Panc1 (cell line): ENCODE data around the gene RELB. TPM values are rescaled to one million over a fixed set of nuclear protein-coding genes. Genes with fewer than 3 reads are reported as not detected.
A peak's percentile ranks its signal among the peaks of the same experiment; 100 is the strongest.

Experiments
- ATAC-seq: fragments of 200-7000 bp; cut with Tn5 transposase; 2 replicates; pipeline ENCODE4 v1.9.1; 2020; ENCODE audit warnings: mild to moderate bottlenecking, moderate library complexity
- Bru-seq: library from RNA; stranded (reverse); fragments of 400-500 nt; gene quantifications from one replicate; lab custom pipeline; 2021; lab: Mats Ljungman, UMichigan
- BruChase-seq, 2 experiments: library from RNA; stranded (reverse); fragments of 400-500 nt; gene quantifications; one replicate each; lab custom pipeline; 2021; lab: Mats Ljungman, UMichigan
- BruUV-seq: library from RNA; stranded (reverse); fragments of 400-500 nt; replicated peaks from 2 replicates; lab custom pipeline; 2021; lab: Mats Ljungman, UMichigan
- CTCF ChIA-PET: fragments of 300-600 bp; sonication (Branson Sonifier 250); formaldehyde crosslinking; loops from one replicate; lab custom pipeline; 2022; ENCODE audit warnings: antibody characterized with exemption; lab: Charles Lee
- POLR2A ChIA-PET: fragments of 300-600 bp; sonication (Branson Sonifier 250); formaldehyde crosslinking; loops from one replicate; lab custom pipeline; 2022; ENCODE audit warnings: antibody characterized with exemption; lab: Charles Lee
- DNase-seq: peaks from one replicate; pipeline ENCODE4 v3.0.0-alpha.2; 2010; ENCODE audit warnings: low read depth, low spot score
- H3K27ac ChIP-seq: 2 replicates; pipeline ENCODE4 v1.5.1; 2011; ENCODE audit warnings: mild to moderate bottlenecking, low read length, inconsistent platforms
- H3K27me3 ChIP-seq: fragments of 200-500 bp; sonication (Bioruptor generic); 2 replicates; pipeline ENCODE4 v1.6.0; 2014; ENCODE audit warnings: low read length, inconsistent platforms; ENCODE audit not compliant: control insufficient read depth, insufficient read depth
- H3K36me3 ChIP-seq: fragments of 200-500 bp; sonication (Bioruptor generic); 2 replicates; pipeline ENCODE4 v1.5.1; 2014; ENCODE audit warnings: inconsistent platforms, mild to moderate bottlenecking, low read length, moderate library complexity; ENCODE audit not compliant: control insufficient read depth, insufficient read depth
- H3K4me1 ChIP-seq: 2 replicates; pipeline ENCODE4 v1.5.1; 2011; ENCODE audit warnings: inconsistent platforms, mild to moderate bottlenecking, low read length, moderate library complexity; ENCODE audit not compliant: control insufficient read depth, insufficient read depth
- H3K4me3 ChIP-seq, 2 experiments: 2 replicates each; pipeline ENCODE4 v1.5.1; 2011 to 2012; ENCODE audit warnings: low read depth in 2 of 2, low read length in 2 of 2, mild to moderate bottlenecking in 2 of 2, inconsistent platforms in 1 of 2, moderate library complexity in 1 of 2
- H3K9me3 ChIP-seq: fragments of 200-500 bp; sonication (Bioruptor generic); 2 replicates; pipeline ENCODE4 v1.5.1; 2014; ENCODE audit warnings: low read depth, mild to moderate bottlenecking, inconsistent platforms, low read length, moderate library complexity; ENCODE audit not compliant: control insufficient read depth, insufficient read depth
- POLR2AphosphoS5 ChIP-seq: IDR thresholded peaks from 2 replicates; pipeline ENCODE4 v1.6.1; 2012; ENCODE audit warnings: mild to moderate bottlenecking, low read depth, low read length, moderate library complexity
- SIN3A ChIP-seq: IDR thresholded peaks from 2 replicates; pipeline ENCODE4 v1.6.1; 2012; ENCODE audit warnings: low read depth, mild to moderate bottlenecking, low read length, moderate library complexity, borderline replicate concordance; ENCODE audit not compliant: insufficient read depth
- TCF7L2 ChIP-seq: IDR thresholded peaks from 2 replicates; pipeline ENCODE4 v1.6.1; 2011; ENCODE audit warnings: mild to moderate bottlenecking, low read depth, low read length, inconsistent platforms
- in situ Hi-C: cut with HindIII; loops from 2 replicates; pipeline ENCODE4 v1.10.0; 2016; ENCODE audit warnings: low sequenced_read_pairs, low pct_unique_long_range_greater_than_20kb
- intact Hi-C: fragments of 100-400 bp; cut with micrococcal nuclease; formaldehyde crosslinking; loops from one replicate; pipeline ENCODE4 v1.10.0; 2022; ENCODE audit not compliant: unreplicated experiment
- long read RNA-seq: library from polyadenylated mRNA; unstranded; transcript quantifications from one replicate; pipeline ENCODE4 v2.0.0, GENCODE V29; 2021; ENCODE audit not compliant: unreplicated experiment
- polyA plus RNA-seq: library from polyadenylated mRNA; unstranded; fragments of >200 nt; gene quantifications from one replicate; pipeline ENCODE4 v1.2.1, GENCODE V29; 2012; ENCODE audit warnings: missing spikeins; ENCODE audit not compliant: insufficient read length
- total RNA-seq: library from RNA; stranded (reverse); gene quantifications from one replicate; pipeline ENCODE4 v1.2.1, GENCODE V29; 2021; ENCODE audit not compliant: unreplicated experiment
- TF ChIP-seq, protein P1 (sequence below), 2 experiments: IDR thresholded peaks; 2 replicates each; pipeline ENCODE4 v1.6.1; 2011 to 2012; ENCODE audit warnings: low read depth in 2 of 2, control low read depth in 1 of 2, low read length in 1 of 2, mild to moderate bottlenecking in 1 of 2, moderate library complexity in 1 of 2; ENCODE audit not compliant: insufficient read depth in 1 of 2
- TF ChIP-seq, protein P2 (sequence below): fragments of 450-650 bp; IDR thresholded peaks from 2 replicates; pipeline ENCODE4 v1.5.1; 2017; ENCODE audit warnings: mild to moderate bottlenecking

The RELB gene, protein sequence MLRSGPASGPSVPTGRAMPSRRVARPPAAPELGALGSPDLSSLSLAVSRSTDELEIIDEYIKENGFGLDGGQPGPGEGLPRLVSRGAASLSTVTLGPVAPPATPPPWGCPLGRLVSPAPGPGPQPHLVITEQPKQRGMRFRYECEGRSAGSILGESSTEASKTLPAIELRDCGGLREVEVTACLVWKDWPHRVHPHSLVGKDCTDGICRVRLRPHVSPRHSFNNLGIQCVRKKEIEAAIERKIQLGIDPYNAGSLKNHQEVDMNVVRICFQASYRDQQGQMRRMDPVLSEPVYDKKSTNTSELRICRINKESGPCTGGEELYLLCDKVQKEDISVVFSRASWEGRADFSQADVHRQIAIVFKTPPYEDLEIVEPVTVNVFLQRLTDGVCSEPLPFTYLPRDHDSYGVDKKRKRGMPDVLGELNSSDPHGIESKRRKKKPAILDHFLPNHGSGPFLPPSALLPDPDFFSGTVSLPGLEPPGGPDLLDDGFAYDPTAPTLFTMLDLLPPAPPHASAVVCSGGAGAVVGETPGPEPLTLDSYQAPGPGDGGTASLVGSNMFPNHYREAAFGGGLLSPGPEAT
- total RNA-seq, result 28.1 TPM
- 31.5 TPM for polyA plus RNA-seq
- Bru-seq, nascent RNA, result percentile 55 among the genes with signal in this experiment
- BruChase-seq, experiment 1, labeled RNA remaining after a 2-hour chase, result percentile 64 among the genes with signal in this experiment
- BruChase-seq, experiment 2, labeled RNA remaining after a 6-hour chase, result percentile 62 among the genes with signal in this experiment
- long read RNA-seq, transcript RELB-202 (11 exons, 2,219 nt), result major isoform, 6 of 21 reads
- long read RNA-seq, partial matches to known transcripts, result 6 of 21 reads
- long read RNA-seq, other reads (novel, unspliced or antisense), result 9 of 21 reads

DNA sequence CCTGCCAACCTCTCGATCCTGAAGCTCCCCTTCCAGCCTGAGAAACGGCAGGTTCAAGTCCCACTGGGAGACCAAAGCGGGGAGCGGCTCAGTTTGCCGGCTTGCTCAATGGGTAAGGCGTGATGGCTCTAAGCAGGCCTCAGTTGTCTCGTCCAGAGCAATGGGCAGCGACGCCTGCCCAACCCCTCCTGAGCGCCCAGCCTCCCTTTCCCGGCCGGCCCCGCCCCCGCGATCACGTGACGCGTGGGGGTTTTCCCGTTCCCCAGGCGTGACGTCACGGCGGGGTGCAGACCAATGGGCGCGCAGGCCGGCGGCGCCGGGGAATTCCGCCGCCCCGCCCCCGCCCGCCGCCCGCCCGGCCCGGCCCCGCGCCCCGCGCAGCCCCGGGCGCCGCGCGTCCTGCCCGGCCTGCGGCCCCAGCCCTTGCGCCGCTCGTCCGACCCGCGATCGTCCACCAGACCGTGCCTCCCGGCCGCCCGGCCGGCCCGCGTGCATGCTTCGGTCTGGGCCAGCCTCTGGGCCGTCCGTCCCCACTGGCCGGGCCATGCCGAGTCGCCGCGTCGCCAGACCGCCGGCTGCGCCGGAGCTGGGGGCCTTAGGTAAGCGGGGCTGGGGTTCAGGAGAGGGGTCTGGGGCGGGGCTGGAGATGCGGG, at the start of gene RELB:
RELB (plus strand) TSS at position 378 of the 653 bp plus-strand sequence; CDS start at position 494, 116 bp downstream.
- H3K27ac ChIP-seq, result peak within 1 kb of the TSS; percentile 70
- peak; percentile 89 for ATAC-seq
- H3K9me3 ChIP-seq, result no peaks in the 10 kb centered on the region
- no TSS peak for BruUV-seq
- peak within 1 kb of the TSS; percentile 56 to 60 for H3K4me3 ChIP-seq
- H3K36me3 ChIP-seq, result no peaks in the 10 kb centered on the region
- intact Hi-C loops, result no loop called here
- no peaks in the 10 kb centered on the region for H3K4me1 ChIP-seq
- ChIA-PET CTCF (interaction anchor here (0.6 kb wide), 1 partner anchor 425 kb away, joined by 3 read pairs; no protein-coding TSS in a partner anchor), POLR2A (no interaction called here)
- TF ChIP-seq POLR2AphosphoS5, result no peak
- 0 out of 2 replicates have a peak, but pooled peaks have one; percentile 10 for TF ChIP-seq SIN3A
- TF ChIP-seq, protein P1, sequence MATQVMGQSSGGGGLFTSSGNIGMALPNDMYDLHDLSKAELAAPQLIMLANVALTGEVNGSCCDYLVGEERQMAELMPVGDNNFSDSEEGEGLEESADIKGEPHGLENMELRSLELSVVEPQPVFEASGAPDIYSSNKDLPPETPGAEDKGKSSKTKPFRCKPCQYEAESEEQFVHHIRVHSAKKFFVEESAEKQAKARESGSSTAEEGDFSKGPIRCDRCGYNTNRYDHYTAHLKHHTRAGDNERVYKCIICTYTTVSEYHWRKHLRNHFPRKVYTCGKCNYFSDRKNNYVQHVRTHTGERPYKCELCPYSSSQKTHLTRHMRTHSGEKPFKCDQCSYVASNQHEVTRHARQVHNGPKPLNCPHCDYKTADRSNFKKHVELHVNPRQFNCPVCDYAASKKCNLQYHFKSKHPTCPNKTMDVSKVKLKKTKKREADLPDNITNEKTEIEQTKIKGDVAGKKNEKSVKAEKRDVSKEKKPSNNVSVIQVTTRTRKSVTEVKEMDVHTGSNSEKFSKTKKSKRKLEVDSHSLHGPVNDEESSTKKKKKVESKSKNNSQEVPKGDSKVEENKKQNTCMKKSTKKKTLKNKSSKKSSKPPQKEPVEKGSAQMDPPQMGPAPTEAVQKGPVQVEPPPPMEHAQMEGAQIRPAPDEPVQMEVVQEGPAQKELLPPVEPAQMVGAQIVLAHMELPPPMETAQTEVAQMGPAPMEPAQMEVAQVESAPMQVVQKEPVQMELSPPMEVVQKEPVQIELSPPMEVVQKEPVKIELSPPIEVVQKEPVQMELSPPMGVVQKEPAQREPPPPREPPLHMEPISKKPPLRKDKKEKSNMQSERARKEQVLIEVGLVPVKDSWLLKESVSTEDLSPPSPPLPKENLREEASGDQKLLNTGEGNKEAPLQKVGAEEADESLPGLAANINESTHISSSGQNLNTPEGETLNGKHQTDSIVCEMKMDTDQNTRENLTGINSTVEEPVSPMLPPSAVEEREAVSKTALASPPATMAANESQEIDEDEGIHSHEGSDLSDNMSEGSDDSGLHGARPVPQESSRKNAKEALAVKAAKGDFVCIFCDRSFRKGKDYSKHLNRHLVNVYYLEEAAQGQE (IDR thresholded peaks at IDR 0.05; ENCODE audit: insufficient read depth in 1 of 2, low read depth in 2 of 2, low read length in 1 of 2), result no peak
- TF ChIP-seq, protein P2, sequence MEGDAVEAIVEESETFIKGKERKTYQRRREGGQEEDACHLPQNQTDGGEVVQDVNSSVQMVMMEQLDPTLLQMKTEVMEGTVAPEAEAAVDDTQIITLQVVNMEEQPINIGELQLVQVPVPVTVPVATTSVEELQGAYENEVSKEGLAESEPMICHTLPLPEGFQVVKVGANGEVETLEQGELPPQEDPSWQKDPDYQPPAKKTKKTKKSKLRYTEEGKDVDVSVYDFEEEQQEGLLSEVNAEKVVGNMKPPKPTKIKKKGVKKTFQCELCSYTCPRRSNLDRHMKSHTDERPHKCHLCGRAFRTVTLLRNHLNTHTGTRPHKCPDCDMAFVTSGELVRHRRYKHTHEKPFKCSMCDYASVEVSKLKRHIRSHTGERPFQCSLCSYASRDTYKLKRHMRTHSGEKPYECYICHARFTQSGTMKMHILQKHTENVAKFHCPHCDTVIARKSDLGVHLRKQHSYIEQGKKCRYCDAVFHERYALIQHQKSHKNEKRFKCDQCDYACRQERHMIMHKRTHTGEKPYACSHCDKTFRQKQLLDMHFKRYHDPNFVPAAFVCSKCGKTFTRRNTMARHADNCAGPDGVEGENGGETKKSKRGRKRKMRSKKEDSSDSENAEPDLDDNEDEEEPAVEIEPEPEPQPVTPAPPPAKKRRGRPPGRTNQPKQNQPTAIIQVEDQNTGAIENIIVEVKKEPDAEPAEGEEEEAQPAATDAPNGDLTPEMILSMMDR, result no peak
- no peak for TF ChIP-seq TCF7L2
- in situ Hi-C loops, result no loop called here
- no peaks in the 10 kb centered on the region for H3K27me3 ChIP-seq
- no peak for DNase-seq

DNA sequence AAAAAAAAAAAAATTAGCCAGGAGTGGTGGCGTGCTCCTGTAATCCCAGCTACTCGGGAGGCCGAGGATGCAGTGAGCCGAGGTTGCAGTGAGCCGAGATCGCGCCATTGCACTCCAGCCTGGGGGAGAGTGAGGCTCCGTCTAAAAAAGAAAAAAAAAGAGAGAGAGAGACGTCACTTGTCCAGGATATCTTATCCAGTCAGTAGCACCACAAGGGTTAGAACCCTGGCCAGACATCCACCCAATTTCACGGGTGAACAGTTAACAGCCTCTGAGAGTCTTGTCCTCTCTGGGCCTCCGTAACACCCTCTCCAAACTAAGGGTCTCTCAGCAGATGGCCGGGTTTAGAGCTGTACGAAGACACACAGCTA, 47.0 kb upstream of the RELB start:
- H3K36me3 ChIP-seq, result no peaks in the 10 kb centered on the region; the same call in 1 of the 2 replicates
- no TSS peak for BruUV-seq
- H3K27ac ChIP-seq, result peak overlapping the region; percentile 99
- H3K27me3 ChIP-seq, result no peaks in the 10 kb centered on the region
- H3K4me3 ChIP-seq, result peak overlapping the region; percentile 97 to 98
- ChIA-PET CTCF (interaction anchor here (0.9 kb wide), 1 partner anchor 51 kb away, joined by 4 read pairs; no protein-coding TSS in a partner anchor), POLR2A (interaction anchor here (0.6 kb wide), 1 partner anchor 757 kb away, joined by 8 read pairs; no protein-coding TSS in a partner anchor)
- no peak for DNase-seq
- H3K9me3 ChIP-seq, result no peaks in the 10 kb centered on the region
- intact Hi-C loops (loop anchor here (5.0 kb wide), 1 partner anchor 52 kb away; no protein-coding TSS in a partner anchor), in situ Hi-C loops (no loop called here)
- TF ChIP-seq TCF7L2, result no peak
- TF ChIP-seq POLR2AphosphoS5, result no peak
- TF ChIP-seq SIN3A, result no peak
- TF ChIP-seq, protein P1 (IDR thresholded peaks at IDR 0.05; ENCODE audit: insufficient read depth in 1 of 2, low read depth in 2 of 2, low read length in 1 of 2), result no peak
- TF ChIP-seq, protein P2, result no peak
- ATAC-seq, result no peak
- peaks cover 7% of the 10 kb centered on the region; the same call in 1 of the 2 replicates for H3K4me1 ChIP-seq
